ENCODE data around the gene NANOS3.
A peak's percentile ranks its signal among the peaks of the same experiment; 100 is the strongest.
"Not testable (repeated sequence)": the region's sequence is repeated elsewhere in the genome, so short reads cannot be mapped to it uniquely, and the experiment has no call there.

The NANOS3 gene

GRCh38 chr19:13843104-13843921 is 33.6 kb upstream of the NANOS3 start:
- no peak for DNase-seq (ENCODE audit: low read depth, low spot score)

- no peak for DNase-seq (ENCODE audit: low read depth, low spot score)
These were observed 32.8 kb upstream of the NANOS3 start for GRCh38 chr19:13844130-13844631.

- peak; percentile 77 for DNase-seq (ENCODE audit: low read depth, low spot score)
These were observed 30.2 kb upstream of the NANOS3 start for GRCh38 chr19:13846557-13847406.

GRCh38 chr19:13847407-13848339 is 29.3 kb upstream of the NANOS3 start:
- peak; percentile 90 for DNase-seq (ENCODE audit: low read depth, low spot score)

- no peak for DNase-seq (ENCODE audit: low read depth, low spot score)
These were observed 28.6 kb upstream of the NANOS3 start for GRCh38 chr19:13848340-13848677.

- no peak for DNase-seq (ENCODE audit: low read depth, low spot score)
These were observed 27.9 kb upstream of the NANOS3 start for GRCh38 chr19:13848798-13849676.

- peak; percentile 59 for DNase-seq (ENCODE audit: low read depth, low spot score)
These were observed 26.7 kb upstream of the NANOS3 start for GRCh38 chr19:13849991-13850909.

- peak; percentile 77 for DNase-seq (ENCODE audit: low read depth, low spot score)
These were observed 25.8 kb upstream of the NANOS3 start for GRCh38 chr19:13850910-13851733.

GRCh38 chr19:13851734-13852114 is 25.2 kb upstream of the NANOS3 start:
- not testable (repeated sequence) for DNase-seq (ENCODE audit: low read depth, low spot score)

- DNase-seq (ENCODE audit: low read depth, low spot score) = not testable (repeated sequence)
These were observed 24.7 kb upstream of the NANOS3 start for GRCh38 chr19:13852171-13852707.

GRCh38 chr19:13856497-13856896 is 20.4 kb upstream of the NANOS3 start:
- no peak for DNase-seq (ENCODE audit: low read depth, low spot score)

GRCh38 chr19:13859361-13859880 is 17.5 kb upstream of the NANOS3 start:
- no peak for DNase-seq (ENCODE audit: low read depth, low spot score)

GRCh38 chr19:13860679-13861391 is 16.1 kb upstream of the NANOS3 start:
- no peak for DNase-seq (ENCODE audit: low read depth, low spot score)

GRCh38 chr19:13861392-13861713 is 15.6 kb upstream of the NANOS3 start:
- no peak for DNase-seq (ENCODE audit: low read depth, low spot score)

GRCh38 chr19:13861714-13862531 is 15.0 kb upstream of the NANOS3 start:
- DNase-seq (ENCODE audit: low read depth, low spot score) = peak; percentile 74

- DNase-seq (ENCODE audit: low read depth, low spot score) = no peak
These were observed 12.8 kb upstream of the NANOS3 start for GRCh38 chr19:13864046-13864666.

Data from smooth muscle cell of the brain vasculature (primary cell).